GM19395 (cell line): Measurements from ENCODE around the gene FGD5.

Source experiments
- ATAC-seq: cut with Tn5 transposase; IDR thresholded peaks from one replicate; pipeline ENCODE4 v1.9.1; 2021; ENCODE audit warnings: mild to moderate bottlenecking, moderate library complexity; ENCODE audit not compliant: unreplicated experiment

FGD5 gene

DNA sequence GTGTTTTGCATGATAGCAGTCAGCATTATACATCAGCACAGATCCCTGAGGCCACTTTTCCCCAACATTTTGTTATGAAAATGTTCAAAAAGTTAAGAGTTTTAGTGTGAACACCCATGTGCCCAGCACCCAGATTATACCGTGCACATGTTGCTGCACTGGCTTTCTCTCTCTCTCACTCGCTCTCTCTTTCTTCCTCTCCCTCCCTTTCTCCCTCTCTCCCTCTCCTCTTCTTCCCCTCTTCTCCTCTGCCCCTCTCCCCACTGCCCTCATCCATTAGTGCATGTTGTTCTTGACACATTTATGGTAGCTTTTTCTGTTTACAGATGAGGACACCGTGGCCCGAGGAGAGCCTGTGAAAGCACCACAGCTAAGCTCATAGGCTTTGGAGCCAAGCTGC, 7.3 kb downstream of the FGD5 start:
- no peak for ATAC-seq

GRCh38 chr3:14827776-14828175, 9.0 kb downstream of the FGD5 start:
- ATAC-seq: no peak

- ATAC-seq: no peak
Observed at GRCh38 chr3:14829811-14830210, 11.0 kb downstream of the FGD5 start.

- ATAC-seq: no peak
Observed at GRCh38 chr3:14831916-14832450, 13.2 kb downstream of the FGD5 start.

DNA sequence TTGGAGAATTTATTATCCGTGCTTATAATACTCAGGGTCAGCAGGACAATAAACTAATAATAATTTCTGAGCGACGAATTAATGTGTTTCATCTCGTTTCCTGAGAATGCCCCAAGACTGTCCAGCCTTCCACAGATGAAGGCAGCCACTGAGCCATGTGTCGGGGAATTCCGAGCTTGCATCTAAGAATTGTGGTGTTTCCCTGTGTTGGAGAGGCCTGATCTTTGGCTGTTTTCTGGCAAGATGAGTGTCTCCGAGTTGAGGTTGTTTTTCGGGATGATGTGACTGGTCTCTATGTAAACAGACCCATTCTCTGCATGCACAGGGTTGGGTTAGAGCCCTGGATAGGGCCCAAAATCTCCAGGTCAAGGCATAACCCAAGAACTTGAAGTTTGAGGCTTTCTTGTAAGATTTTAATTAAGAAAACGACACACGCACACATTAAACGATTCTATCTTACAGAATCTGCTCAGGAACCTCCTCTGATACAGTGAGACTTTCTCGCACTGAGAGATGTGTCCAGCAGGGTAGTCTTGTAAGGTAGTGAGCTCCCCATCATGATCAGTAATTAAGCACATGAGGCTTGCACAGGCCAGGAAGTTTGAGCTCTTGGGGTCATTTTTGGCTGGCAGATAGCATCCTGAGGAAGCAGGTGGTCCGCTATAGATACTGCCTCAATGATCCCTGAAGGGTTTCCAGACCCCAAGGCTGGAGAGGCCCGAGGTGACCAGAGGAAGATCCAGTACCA, 14.4 kb downstream of the FGD5 start:
- no peak for ATAC-seq

DNA sequence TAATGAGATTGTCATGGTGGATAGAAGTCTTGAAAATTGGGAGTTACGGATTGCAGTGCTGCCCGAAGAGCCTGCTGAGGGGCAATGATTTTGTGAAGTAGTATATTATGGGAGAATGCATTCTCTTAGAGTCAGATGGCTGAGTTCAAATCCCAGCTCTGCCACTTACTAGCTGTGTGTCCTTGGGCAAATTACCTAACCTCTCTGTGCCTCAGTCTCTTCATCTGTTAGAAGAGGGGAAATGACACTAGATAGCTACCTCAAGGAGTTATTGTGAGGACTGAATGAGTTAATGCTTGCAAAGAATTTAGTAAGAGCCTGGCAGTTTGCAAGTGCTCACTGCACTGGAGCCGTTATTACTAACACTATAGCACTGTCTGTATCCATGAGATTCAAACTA, 15.4 kb downstream of the FGD5 start:
- no peak for ATAC-seq

DNA sequence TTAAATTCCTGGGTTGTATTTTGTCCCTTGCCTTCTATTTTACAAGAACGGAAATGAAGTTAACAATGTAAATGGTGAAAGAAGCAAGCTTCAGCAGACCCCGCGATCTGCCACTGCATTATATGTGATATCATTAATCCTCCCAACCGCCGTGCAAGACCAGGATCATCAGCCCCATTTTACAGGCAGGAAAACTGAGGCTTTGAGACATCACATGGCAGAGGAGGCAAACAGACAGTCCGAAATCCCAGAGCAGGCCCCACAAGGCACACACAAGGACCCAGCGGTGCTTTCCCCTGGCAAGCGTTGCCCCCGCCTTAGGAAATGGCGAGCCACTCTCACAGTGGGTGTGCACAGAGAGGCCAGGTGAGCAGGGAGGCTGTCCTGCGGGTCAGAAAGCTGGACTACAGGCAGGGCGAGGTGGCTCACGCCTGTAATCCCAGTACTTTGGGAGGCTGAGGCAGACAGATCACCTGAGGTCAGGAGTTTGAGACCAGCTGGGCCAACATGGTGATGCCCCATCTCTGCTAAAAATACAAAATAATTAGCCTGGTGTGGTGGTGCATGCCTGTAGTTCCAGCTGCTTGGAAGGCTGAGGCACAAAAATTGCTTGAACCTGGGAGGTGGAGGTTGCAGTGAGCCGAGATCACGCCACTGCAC, 16.2 kb downstream of the FGD5 start:
- no peak for ATAC-seq

DNA sequence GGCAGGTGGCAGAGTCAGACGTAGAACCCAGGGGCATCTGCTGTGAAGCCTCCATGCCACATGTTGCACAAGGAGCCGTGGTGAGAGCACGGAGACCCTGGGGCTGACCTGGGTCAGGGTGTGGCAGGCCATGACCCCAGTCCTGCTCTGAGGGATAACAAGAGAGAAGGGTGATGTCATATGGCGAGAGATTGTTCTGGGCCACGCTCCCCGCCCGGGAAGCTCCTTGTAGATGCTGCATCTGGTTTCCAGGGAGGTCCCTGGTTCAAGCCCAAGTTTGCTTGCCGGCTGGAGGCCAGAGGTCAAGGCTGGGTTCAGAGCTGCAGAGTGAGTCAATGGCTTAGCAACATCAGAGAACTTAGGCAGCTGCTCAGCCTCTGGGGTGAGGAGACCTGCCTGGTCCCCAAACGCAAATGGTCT, 17.3 kb downstream of the FGD5 start:
- ATAC-seq: no peak

- no peak for ATAC-seq
Observed at GRCh38 chr3:14837186-14837877, 18.6 kb downstream of the FGD5 start.

DNA sequence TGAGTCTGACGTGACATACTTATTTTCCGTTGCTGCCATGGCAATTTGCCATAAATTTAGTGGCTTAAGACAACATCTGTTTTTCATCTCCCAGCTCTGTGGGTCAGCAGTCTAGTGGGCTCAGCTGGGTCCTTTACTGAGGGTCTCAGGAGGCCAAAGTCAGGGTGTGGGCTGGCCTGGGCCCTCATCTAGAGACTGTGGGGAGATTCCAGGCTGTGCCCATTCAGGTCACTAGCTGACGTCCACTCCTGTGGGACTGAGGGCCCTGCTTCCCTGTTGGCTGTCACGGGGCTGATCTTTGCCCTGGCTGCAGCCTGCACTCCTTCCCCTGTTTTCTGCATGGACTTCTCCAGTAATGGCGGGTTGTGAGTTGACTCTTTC, 19.1 kb downstream of the FGD5 start:
- ATAC-seq: no peak

- ATAC-seq: no peak
Observed at GRCh38 chr3:14839236-14839635, 20.5 kb downstream of the FGD5 start.

GRCh38 chr3:14841836-14842235, 23.1 kb downstream of the FGD5 start:
- ATAC-seq: no peak

DNA sequence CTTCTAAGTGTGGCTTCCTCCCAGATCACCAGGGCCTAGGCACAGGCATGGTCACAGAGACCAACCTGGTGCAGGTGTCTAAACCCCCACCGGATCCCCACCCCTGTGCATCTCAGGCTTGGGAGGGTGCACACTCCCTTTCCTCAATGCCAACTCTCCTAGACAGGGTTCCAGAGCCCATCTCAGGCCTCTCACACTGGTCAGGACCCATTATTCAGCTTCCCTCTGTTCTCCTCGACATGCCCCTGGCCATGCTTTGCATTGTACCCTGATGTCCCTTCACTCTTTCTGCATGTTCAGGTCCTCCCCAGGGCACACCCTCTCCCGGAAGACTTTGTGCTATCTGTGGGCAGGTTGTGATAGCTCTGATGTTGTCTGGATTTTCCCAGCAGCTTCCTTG, 23.5 kb downstream of the FGD5 start:
- ATAC-seq: no peak

DNA sequence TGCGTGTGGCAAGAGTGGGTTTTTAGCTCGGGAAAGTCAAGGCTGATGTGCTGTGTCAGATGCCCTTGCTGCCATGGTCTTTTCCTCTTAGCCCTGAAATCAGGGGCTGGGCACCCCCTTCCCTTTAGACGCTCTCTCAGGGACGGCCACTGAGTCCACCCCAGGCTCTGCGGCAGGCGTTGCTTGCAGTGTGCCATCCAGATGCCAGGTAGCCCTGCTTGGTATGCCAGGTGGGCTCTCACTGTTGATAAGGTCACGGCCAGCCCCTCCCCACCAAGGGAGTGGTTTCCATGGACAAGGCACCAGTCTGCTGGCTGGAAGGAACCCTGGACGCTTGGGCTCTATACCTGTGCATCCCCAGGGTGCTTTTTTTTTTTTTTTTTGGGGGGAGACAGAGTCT, 24.6 kb downstream of the FGD5 start:
- no peak for ATAC-seq

DNA sequence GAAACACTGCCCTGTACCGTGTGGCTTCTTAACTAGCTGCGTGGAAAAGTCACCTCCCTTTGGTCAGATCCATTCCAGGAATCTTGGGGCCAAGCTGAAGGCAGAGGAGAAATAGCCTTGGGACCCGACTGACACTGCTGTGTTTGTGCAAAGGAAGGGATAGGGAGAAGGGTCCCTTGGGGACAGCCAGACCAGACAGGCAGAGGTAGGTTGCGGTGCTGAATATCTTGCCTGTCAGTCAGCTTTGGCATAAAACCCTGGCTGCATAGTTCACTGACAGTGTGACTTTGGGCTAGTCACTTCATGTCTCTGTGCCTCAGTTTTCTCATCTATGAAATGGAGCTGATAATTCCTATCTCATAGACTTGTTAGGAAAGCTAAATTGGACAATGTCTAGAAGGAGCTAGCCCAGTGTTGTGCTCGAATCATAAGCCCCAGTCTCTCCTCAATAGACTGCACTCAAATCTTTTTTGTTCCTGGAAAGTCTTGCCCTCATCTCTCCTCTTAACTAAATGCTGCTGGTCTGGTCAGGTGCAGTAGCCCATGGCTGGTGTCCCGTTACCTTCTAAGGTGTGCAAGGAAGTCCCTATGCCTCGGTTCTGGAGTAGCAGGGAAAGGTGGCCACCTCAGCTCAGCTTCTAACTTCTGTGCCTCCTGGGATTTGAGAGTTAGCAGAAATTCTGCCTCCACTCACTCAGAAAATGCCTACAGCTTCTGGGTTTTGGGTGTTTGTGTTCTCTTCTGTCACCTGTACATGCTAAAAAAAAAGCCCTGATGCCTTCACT, 25.8 kb downstream of the FGD5 start:
- no peak for ATAC-seq

DNA sequence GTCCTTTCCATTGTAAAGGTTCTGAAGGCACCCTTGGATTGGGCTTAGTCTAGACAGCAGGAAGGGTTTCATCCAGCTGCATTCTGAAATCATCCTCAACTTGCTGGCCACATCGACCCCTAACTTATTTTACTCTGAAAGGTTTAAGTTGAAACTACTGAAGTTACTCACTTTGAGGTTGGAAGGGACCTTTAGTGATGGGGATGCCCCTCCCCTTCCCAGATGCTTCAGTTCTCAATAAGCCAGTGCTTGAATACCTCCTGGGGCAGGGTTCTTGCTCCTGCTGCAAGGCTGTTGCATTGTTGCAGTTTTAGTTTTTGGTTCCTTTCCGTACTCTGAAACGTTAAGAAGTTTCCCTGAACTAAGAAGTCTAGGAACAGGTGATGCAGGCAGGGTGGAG, 26.4 kb downstream of the FGD5 start:
- no peak for ATAC-seq

DNA sequence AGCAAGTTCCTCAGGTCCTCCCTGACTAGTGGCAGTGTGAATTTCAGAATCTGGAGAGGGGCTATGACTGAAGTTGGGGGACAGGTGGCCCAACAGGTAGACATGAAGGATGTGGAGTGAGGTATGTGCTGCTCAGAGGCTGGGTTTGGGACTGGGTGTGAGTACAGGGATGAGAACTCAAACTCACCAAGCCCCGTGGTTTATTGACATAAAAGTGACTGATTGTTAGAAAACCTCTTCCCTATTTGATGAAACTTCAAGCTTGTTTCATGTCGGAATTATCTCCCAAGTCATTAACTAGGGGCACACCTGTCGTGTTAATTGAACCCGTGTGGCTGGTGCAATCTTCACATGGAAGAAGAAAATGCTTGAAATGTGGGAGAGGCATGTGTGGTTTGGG, 27.1 kb downstream of the FGD5 start:
- no peak for ATAC-seq

GRCh38 chr3:14846226-14846880, 27.6 kb downstream of the FGD5 start:
- no peak for ATAC-seq

DNA sequence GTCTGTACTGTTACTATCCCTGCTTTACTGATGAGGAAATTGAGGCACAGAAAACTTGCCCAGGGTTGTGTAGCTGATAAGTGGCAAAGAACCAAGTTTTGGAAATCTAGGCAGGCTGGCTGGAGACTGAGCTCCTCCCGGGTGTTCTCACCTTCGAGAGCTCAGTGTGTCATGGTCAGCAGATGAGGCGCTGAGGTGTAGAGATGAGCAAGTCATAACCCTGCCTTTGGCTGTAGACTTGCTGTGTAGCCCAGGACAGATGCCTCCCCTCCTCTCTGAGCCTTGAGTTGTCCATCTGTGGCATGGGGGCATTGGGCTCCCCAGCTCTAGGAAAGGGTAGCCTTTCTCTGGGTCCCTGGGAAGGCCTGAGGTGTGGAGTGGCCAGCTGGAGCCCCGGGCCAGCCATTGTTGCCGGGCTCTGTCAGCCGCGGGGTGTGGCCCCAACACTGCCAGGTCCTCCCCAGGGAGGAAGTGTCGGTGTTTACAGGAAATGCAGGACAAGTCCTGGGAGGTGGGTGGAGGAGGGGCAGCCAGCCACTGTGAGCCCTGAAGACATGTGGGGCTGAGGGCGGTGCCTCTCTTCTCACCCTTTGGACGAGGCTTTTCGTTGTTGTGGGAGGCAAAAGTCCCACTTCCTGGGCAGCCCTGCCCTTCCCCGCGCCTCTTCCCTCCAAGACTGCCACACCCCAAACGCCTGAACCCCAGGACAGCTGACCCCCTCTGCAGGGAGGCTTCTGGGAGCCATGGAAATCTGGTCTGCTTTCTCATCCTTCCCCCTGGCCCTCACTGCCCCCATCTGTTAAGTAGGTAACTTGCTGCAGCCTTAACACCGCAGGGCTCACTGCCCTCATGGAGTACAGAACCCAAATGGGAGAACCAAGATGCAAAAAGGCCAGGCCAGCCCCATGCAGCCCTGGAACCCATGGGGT, 29.1 kb downstream of the FGD5 start:
- ATAC-seq: no peak

DNA sequence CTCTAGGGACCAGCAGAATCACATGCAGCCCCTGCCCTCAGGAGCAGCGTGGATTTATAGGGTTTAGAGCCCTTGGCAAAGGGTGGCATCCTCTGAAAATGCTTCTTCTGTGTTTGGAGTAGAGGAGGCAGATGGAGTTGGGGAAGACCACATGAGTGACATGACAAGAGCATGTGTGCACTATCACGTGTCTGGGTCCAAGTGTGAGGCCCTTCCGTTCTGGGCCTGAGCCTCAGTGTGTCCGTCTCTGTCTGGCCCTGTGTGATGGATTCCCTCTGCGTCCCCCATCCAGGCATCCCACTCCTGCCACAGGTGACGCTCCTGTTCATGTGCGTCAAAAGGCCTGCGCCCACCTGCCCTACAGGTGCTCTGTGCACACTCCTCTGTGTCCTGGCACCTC, 30.1 kb downstream of the FGD5 start:
- ATAC-seq: no peak
